Measurements from ENCODE around the gene ITPR1.

Gene ITPR1

DNA sequence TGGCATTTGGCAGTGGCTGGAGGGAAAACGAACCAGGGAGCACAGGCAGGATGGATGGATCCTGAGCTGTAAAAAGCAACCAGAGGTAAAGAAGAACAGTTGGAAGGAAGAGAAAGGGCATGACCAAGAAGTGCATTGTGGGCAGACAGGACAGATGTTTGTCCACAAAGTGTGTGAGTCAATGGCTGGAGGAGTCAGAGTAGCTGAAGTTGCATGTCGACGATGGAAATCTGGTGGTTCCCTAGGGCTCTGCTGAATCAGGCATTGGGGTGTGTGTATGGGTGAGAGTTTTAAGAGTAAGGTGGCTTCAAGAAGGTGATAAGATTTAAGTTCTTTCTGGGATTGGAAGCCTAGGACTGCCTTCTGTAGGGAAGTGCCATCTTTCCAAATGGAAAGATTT, 272.1 kb downstream of the ITPR1 start:
- no peak for DNase-seq

DNA sequence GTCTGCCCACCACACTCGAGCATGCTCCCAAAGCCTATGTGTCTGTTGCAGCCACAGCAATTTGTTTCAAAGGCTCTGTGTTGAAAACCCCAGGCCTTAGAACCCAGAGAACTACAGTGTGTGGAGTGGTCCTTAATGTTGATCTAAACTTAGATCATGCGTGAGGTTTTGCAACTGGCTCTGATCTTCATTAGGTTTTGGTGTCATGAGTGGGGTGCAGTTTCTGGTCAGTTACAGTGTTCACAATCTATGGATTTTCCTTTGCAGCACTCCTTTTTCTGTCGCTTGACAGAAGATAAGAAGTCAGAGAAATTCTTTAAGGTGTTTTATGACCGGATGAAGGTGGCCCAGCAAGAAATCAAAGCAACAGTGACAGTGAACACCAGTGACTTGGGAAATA, 273.1 kb downstream of the ITPR1 start:
- DNase-seq = no peak

- DNase-seq = no peak
Observed at GRCh38 chr3:4766716-4767499, 273.8 kb downstream of the ITPR1 start.

DNA sequence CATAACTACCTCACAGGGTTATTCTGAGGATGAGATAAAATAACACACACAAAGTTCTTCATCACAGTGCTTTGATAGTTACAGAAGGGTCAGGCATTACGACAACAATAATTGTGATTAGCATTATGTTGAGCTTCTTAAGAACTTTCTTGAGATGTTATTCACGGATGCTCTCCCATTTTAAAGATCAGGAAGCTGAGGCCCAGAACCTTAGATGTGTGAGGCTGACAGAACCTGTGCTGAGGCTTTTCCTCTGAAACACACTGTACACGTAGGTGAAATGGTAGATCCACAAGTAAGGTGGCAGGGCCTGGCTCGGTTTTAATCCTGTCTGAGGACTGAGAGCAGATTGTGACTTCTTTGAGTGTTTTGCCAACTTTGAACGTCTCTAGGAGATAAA, 274.9 kb downstream of the ITPR1 start:
- DNase-seq = no peak

DNA sequence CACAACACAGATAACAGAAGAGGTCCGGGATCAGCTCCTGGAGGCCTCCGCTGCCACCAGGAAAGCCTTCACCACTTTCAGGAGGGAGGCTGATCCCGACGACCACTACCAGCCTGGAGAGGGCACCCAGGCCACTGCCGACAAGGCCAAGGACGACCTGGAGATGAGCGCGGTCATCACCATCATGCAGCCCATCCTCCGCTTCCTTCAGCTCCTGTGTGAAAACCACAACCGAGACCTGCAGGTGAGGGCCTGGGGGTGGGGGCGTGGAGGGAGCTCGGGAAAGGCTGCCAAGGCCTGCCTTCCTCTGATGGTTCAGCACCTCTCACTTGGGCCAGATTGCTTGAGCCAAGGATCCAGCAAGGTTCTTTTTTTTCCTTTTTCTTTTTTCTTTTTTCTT, 275.4 kb downstream of the ITPR1 start:
- DNase-seq = no peak

DNA sequence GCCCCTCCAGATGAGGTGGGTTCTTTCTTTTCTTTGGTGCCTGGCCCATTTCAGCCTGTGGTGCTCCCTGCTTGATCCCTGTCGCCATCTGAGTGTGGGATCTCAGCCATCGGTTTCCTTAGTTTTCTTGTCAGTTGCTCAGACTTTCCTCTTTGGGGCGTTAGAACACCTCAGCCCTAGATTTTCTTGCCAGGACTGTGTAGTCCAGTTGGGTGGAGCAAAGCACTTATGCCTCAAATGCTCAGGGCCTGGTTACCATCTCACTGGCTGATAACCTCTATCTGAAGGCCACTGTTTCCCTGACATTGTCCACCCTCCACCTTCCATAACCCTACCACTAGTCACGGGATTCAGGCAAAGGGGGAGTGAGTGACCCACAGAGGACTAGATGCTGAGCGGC, 277.4 kb downstream of the ITPR1 start:
- no peak for DNase-seq

DNA sequence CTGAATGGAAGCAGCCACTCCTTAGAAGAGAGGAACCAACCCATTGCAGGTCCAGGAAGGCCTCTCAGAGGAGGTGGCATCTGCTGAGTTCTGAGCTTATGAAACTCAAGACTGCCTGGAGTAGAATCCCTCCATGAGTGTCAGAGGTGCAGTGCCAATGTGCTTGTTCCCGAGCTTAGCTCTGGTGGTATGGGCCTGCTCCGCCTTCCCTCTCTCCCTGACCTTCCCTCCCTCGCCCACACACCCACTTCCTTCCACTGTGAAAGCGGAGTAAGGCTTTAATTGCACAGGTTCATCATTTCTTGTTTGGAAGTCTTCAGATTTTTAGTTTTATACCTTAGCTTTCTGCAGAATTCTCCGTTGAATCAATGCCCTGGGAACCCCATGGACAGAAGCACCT, 278.1 kb downstream of the ITPR1 start:
- DNase-seq = no peak

GRCh38 chr3:4772171-4772804, 279.1 kb downstream of the ITPR1 start:
- no peak for DNase-seq

GRCh38 chr3:4772858-4773257, 279.7 kb downstream of the ITPR1 start:
- DNase-seq = no peak

DNA sequence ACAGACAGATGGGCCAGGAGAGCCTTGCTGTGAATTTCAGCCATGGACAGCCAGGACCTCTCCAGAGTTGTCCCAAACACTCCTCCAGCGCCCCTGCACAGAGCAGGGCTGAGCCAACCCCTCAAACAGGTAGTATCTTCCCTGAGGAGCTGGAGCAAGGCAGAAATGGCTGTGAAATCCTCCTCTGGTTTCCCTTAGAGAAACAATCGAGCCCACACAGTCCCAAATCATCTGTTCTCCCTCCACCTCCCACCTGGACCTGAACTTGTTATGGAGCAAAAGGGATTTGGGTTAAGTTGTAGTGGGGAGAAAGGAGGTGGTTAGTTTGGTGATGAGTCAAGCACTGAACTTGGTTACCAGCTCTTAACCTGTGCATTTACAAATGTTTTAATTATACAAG, 280.4 kb downstream of the ITPR1 start:
- no peak for DNase-seq

DNA sequence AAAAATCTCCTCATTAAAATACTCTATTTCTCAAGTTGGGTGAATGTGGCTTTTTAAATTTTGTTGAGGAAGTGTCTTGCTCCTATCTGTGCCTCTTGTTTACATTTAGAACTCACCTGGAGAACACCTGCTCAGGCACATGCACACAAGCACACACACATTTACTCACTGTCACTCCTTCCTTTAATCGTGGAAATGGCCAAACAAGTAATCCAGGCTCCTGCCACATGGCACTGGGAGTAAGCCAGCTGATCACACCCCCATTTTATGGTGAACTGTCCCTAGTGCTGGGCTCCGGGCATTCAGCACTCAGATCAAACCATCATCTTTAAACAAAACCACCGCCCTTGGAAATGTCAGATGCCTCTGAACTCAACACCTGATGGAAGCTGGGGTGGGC, 281.4 kb downstream of the ITPR1 start:
- no peak for DNase-seq

DNA sequence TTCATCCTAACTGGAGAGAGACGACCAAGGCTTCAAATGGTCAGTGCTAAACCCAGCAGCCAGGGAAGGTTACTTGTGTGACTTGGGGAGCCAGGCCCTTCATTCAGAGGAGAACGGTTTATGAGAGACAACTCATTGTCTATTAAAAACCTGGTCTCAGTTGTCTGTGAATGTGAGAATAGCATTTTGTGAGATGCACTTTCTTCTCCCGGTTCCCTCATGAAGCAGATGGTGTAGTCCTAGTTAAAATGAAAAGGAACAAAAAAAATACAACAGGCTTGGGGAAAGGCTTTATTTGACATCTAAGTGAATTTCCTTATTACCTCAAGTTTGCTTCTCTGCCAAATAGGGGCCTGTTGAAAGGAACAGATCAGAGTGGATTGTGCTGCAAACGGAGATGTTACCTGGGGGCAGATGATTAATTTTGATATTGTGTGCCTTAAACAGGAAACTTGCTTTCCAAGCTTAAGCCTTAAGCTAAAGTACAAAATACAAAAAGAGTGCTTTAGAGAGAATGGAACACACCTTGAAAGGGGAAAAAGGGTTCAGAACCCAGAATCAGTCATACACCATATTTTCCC, 283.3 kb downstream of the ITPR1 start:
- no peak for DNase-seq

DNA sequence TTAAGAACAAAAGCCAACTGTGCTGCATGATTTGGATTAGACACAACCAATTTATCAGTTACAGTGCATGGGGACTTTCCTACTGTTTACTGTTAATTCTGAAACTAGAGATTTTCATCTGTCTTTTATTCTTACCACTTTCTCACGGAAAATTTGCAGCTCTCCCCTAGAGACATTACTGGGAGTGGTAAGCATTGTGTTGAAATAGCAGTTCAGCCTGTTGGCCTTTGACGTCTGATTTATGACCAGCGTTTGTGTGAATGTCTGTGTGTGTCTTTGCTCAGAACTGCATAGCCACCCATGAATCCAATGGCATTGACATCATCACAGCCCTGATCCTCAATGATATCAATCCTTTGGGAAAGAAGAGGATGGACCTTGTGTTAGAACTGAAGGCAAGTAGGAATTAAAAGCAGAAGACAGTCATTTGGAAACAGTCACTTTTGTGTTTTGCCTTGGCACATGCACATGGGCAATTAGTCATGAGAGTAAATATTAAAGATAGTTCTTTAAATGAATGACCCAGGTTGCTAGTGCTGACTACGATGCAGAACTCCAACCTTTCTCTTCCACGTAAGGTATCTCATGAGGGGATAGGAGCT, 283.9 kb downstream of the ITPR1 start:
- DNase-seq = no peak

DNA sequence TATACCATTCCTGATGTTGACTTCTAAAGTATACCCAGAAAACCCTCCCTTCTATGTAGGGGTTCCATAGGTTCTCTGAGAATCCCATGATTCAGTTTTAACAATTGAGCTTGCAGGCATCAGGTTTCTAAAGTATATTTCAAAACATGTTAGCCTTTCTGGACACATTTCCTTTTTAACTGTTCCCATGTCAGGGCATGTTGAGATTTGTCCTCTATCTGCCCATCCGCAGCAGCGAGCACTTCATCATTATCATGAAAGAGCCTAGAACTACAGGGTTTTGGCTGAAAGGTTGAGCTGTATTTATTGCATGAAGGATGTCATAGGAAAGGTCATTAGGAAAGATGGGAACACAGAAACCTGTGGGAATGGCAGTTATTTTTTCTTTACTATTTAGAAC, 285.0 kb downstream of the ITPR1 start:
- DNase-seq = no peak

- no peak for DNase-seq
Observed at GRCh38 chr3:4778740-4779139, 285.6 kb downstream of the ITPR1 start.

DNA sequence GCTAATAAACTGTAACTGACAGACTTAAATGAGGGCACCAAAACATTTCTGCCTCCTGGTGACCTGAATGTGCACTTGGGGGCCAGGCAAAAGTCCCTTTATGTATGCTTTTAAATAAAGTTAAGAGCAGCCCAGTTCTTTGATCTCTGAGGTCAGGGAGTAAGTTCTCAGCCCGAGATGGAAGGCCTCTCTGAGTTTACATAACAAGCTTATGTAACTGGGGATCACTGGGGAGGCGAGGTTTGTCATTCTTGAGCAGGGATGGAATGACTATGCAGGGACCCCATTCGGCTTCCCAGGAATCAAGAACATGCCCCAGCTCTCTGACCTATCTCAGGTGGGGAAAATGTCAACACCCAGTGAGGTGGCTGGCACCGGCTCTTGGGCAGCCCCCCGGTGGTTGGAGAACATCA, 287.4 kb downstream of the ITPR1 start:
- no peak for DNase-seq

DNA sequence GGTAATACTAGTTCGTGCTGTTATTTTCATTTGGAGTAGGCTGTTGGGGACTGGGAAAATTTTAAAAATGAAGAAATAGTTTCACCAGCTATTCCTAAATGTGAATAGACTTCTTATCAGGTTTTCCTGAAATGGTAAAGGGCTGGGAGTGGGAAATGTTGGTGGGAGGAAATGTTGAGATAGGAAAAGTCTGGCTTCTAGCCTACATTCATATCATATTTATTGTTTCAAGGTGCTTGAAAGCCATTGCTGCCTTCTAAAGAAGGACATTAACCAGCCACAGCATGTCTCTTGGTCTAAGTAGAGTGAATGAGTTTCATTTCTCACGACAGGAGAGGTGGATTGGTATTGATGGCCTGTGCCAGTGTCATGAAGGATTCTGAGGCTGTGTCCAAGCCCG, 288.9 kb downstream of the ITPR1 start:
- DNase-seq = no peak

GRCh38 chr3:4785551-4785950, 292.4 kb downstream of the ITPR1 start:
- DNase-seq = no peak

DNA sequence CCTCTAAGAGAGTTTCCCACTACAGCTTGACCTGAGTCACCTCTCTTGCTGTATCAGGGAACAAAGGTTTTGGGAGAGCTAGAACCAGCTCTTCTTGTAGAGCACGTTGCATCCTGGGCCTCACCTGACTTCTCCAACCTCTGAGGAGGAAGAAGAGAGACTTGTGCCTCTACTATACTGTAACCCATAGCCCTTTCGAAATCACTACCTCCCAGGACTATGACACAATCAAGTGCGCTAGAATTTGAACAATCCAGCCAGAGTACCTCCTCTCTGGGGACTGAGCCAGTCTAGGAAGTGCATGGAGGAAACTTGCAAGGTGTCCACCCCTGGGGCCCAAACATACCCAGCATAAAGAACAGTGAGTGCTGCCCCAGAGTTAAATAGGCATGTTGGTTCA, 293.3 kb downstream of the ITPR1 start:
- DNase-seq = no peak

DNA sequence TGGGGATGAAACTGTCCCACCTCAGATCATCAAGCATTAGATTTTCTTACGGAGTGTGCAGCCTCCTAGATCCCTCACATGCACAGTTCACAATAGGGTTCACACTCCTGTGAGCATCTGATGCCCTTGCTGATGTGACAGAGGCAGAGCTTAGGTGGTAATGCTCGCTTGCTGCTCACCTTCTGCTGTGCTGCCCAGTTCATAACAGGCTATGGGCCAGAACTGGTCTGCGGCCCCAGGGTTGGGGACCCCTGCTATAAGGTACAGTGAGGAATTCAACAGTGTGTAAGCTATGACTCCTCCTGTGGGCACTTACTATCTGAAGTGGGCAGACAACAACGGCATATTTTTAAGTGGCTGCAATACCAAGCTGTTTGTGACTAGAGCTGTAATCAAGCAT, 298.2 kb downstream of the ITPR1 start:
- no peak for DNase-seq

DNA sequence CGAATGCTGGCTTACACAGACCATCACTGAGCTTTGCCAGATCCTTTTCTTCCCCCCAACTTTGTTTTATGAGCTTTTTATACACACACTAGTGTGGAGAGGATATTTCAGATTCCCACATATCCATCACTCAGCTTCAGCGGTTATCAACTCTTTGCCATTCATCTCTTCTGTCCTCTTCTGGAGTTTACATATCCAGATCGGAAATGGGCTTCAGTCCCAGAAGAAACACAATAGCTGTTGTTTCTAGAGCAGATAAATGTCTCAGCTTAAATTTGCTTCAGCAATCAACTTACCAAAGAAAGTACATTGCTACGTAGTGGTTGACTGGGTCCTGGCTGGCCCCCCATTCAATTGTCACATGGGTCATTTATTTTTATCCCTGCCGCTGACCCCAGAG, 300.2 kb downstream of the ITPR1 start:
- no peak for DNase-seq

GRCh38 chr3:4794331-4794730, 301.2 kb downstream of the ITPR1 start:
- DNase-seq = no peak

GRCh38 chr3:4794798-4795197, 301.6 kb downstream of the ITPR1 start:
- no peak for DNase-seq

DNA sequence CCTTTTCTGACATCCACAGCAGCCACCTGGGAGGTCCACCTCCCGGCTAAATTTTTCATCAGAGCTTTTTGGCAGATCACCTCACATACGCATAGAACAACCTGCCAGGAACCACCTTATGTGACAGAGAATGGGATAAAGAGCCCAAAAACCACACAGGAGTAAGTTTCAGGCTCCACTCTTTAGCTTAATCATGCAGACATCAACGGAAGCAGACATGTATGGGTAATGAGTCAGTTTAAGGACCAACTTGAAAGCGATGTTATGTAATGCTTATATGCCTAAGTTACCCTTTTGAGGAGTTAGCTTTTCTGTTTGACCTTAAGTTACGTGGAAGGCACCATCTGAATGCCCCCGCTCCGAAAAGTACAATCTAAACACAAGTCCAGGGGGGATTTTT, 302.8 kb downstream of the ITPR1 start:
- DNase-seq = no peak
